CD4-positive, alpha-beta T cell treated with Interleukin-2 at 100 ng/mL for 4 hours (primary cell): Measurements from ENCODE around the gene UNC5C.

ENCODE experiments used
- DNase-seq: peaks from one replicate; pipeline ENCODE4 v3.0.0-alpha.2; 2020; ENCODE audit warnings: low spot score

Gene UNC5C

GRCh38 chr4:95267081-95267480, 281.7 kb downstream of the UNC5C start:
- DNase-seq: no peak

- DNase-seq: no peak
Measured at GRCh38 chr4:95265814-95266740, 282.7 kb downstream of the UNC5C start.

DNA sequence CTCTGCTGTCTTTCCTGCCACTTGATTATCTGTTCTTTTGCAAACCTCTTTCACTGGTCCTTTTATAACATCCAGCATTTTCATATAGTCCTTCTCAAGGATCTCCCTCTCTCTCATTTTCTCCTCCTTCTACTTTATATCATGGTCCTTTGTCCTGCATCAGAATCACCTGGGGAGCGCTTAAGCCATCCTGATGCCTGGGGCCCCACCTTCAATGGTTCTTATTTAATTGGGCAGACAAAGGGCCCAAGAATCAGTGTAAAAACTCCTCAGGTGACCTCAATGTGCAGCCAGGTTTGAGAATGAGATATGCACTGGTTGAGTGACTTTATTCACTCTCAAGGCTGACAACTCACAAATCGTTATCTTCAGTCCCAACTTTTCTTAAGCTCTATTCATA, 283.9 kb downstream of the UNC5C start:
- DNase-seq: no peak

DNA sequence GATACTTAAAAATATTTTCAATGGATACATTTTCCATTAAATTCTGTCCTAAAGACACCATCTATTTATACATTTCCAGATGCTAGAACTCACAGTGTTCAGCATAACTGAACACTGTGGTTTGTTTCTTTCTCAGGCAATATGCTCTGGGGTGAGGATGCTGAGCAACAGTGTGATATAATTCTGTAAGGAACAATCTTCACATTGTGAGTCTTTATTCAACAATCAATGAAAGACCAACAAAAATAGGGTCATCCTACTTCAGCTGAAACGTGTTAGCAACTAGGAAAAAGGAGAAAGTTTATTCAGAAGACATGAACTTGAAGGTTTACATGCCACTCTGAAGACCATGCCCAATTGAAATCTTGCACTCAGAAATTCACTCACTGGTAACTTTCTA, 284.8 kb downstream of the UNC5C start:
- DNase-seq: no peak

DNA sequence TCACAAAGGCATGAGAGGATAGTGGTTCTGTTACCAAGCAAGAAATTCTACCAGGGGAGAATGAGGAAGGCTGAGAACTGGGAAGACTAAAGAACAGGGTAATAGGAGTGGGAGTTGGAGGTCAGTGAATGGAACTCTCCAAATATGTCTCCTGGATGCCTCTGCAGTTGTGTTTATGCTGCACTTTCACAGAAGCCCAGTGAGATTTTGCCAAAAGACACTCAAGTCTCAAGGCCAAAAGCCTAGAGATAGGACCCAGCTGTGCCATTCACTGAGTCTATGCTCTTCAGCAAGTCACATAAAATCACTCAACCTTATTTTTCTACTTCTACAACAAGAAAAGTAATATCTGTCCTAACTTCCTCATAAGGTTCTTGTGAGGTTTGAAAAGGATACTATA, 285.4 kb downstream of the UNC5C start:
- no peak for DNase-seq

- DNase-seq: no peak
Measured at GRCh38 chr4:95256108-95256835, 292.5 kb downstream of the UNC5C start.

- DNase-seq: no peak
Measured at GRCh38 chr4:95255396-95256107, 293.2 kb downstream of the UNC5C start.

DNA sequence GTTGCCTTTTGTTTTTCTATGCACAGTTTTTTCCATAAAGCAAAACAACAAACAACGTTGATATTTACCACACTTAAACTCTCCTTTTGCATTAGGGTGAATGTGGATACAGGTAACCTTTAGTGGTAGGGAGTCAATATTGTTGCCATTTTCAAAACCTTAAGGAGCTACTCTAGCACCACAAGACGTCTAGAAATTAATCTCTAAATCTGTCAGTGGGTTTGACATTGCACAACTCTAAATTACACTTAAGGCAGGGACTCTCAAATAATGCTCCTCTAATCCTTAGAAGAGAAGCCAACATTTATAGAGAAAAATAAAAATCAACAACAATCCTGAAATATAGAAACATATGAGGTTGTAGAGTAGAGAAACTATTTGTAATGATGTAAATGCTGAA, 297.2 kb downstream of the UNC5C start:
- no peak for DNase-seq

DNA sequence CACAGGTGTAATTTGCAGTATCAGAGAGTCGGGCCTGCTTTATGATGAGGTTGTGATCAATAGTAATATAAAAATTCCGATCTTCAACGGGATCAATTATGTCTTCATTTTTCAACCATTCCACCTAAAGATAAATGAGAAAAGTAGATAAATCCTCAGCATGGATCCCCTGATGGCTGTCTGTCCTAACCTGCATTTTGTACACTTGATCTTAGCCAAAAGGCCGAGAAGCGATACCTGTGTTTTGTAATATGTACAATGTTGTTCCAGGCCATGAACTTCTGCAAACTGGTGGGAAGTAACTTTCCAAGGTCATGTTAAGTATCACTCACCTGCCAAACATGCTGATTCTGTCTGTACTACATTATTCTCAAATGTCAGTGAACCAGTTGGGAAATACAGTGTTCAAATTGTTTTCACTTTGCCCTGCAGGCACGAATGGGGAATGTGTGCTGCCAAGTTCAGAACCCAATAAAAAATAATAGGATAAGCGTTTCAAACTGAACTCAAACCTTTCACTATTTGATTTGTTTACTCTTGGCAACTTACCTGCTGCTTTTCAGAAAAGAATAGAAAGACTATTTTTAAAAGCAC, 298.1 kb downstream of the UNC5C start:
- DNase-seq: no peak

GRCh38 chr4:95249426-95250021, 299.2 kb downstream of the UNC5C start:
- DNase-seq: no peak

DNA sequence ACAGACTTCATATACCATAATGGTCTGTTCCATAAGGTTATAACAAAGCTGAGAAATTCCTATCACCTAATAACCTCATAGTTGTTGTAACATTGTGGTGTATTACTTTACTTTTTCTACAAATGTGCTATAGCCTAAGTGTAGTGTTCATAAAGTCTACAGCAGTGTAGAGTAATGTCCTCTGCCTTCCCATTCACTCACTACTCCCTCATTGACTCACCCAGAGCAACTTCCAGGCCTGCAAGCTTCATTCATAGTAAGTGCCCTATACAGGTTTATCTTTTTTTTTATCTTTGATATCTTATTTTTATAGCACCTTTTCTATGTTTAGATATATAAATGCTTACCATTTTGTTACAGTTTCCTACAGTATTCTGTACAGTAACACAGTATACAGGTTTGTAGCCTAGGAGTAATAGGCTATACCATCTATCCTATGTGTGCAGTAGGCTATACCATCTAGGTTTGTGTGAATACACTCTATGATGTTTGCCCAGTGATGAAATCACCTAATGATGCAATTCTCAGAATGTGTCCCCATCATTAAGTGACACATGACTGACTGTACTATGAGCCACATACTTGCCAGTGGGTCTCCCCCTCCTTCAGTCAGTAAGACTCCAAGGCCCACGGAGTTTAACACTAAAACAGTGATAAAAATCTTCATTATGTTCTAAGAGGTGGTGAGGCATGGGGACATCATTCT, 299.9 kb downstream of the UNC5C start:
- DNase-seq: no peak

GRCh38 chr4:95243892-95244291, 304.9 kb downstream of the UNC5C start:
- DNase-seq: no peak

DNA sequence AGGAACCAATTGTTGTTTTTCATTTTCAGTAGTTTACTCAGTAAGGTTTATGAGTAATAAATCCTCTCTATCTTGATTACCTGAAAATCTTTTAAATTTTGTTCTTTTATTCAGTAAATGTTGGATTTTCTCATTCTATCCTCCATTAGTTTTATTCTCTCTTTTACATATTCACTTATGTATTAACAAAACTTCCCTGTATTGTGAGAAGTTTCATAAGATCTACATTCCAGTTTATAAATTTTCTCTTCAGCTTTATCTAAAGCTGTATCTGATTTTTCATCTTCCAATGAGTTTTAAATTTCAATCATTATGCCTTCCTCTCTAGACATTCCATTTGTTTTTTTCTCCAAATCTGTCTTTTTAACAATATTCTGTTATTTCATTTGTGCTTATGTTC, 310.2 kb downstream of the UNC5C start:
- DNase-seq: no peak

- DNase-seq: no peak
Measured at GRCh38 chr4:95232358-95233156, 316.2 kb downstream of the UNC5C start.

DNA sequence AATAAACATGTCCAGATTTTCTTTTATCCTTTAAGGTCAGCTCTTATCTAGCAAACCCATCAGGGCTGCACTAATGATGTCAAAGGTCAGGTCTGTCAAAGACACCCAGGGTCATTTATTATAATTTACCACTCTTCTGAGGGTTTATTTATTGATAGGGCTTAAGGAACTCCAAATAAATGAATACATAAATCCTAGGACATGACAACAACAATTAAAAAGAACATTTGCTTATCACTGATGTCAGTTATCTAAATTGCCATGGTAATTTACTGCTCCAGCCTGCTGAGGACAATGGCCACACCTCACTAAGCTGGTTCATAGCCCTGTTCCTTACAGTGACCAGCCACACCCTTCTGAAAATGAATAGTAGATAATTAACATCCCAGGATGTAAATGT, 317.1 kb downstream of the UNC5C start:
- DNase-seq: no peak

- DNase-seq: no peak
Measured at GRCh38 chr4:95225849-95226248, 322.9 kb downstream of the UNC5C start.

GRCh38 chr4:95224402-95224801, 324.4 kb downstream of the UNC5C start:
- no peak for DNase-seq

- no peak for DNase-seq
Measured at GRCh38 chr4:95220205-95221175, 328.3 kb downstream of the UNC5C start.

DNA sequence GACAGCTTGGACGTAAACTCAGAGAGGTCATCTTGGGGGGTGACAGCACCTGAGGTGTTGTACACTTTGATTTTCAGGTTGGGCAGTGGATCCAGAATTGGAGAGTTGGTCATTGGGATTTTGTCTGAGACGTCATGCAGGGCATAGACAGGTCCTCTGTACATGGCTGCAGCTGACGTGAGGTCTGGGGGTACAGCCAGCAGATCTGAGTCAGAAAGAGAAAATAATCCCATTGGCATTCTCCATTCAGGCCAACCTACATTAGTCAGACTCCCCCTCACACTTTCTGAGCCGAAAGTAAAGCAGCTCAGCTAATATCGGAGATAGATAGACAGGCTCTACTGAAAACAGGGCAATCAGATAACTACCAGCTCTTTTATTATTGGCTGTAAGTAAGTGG, 329.7 kb downstream of the UNC5C start:
- no peak for DNase-seq
